ENCODE measurements around the gene SNX13. TPM values are rescaled to one million over a fixed set of nuclear protein-coding genes. Genes with fewer than 3 reads are reported as not detected.
A peak's percentile ranks its signal among the peaks of the same experiment; 100 is the strongest.
"Not testable (repeated sequence)": the region's sequence is repeated elsewhere in the genome, so short reads cannot be mapped to it uniquely, and the experiment has no call there.

SNX13 gene
- total RNA-seq, 1 donor from 2014 or later = 62.6 TPM

DNA sequence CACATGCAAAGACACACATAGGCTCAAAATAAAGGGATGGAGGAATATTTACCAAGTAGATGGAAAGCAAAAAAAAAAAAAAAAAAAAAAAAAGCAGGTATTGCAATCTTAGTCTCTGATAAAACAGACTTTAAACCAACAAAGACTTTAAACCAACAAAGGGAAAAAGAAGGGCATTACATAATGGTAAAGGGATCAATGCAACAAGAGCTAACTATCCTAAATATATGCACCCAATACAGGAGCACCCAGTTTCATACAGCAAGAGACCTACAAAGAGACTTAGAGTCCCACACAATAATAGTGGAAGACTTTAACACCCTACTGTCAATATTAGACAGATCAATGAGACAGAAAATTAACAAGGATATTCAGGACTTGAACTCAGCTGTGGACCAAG, 131.1 kb downstream of the SNX13 start:
- ATAC-seq; DNase-seq; intact Hi-C loops (cut with micrococcal nuclease): not testable (repeated sequence)

DNA sequence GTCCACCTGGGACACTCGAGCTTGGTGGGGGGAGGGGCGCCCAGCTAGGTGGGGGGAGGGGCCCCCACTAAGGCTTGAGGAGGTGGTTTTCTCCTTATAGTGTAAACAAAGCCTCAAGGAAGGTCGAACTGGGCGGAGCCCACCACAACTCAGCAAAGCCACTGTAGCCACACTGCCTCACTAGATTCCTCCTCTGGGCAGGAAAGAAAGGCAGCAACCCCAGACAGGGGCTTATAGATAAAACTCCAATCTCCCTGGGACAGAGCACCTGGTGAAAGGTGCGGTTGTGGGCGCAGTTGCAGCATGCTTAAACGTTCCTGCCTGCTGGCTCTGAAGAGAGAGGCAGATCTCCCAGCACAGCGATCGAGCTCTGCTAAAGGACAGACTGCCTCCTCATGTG, 133.1 kb downstream of the SNX13 start:
- intact Hi-C loops (cut with micrococcal nuclease) = no loop called here
- no peak for DNase-seq

GRCh38 chr7:17806631-17807030, 133.7 kb downstream of the SNX13 start:
- ATAC-seq = no peak
- intact Hi-C loops (cut with micrococcal nuclease) = no loop called here
- DNase-seq = no peak

More for the DNA sequence above, 133.1 kb downstream of the SNX13 start:
- ATAC-seq = no peak

DNA sequence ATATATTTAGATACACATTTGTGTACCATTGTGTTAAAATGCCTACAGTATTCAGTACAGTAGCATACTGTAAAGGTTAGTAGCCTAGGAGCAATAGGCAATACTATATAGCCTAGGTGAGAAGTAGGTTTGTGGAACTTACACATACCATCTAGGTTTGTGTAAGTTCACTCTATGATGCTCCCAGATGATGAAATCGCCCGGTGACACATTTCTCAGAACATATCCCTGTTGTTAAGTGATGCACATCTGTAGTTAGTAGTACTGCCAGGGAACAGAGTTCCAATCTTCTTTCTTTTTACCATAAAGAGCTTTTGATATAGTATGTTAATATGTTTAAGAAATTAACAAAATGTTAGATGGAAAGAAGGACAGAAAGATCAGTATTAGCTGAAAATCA, 138.2 kb downstream of the SNX13 start:
- DNase-seq = no peak

DNA sequence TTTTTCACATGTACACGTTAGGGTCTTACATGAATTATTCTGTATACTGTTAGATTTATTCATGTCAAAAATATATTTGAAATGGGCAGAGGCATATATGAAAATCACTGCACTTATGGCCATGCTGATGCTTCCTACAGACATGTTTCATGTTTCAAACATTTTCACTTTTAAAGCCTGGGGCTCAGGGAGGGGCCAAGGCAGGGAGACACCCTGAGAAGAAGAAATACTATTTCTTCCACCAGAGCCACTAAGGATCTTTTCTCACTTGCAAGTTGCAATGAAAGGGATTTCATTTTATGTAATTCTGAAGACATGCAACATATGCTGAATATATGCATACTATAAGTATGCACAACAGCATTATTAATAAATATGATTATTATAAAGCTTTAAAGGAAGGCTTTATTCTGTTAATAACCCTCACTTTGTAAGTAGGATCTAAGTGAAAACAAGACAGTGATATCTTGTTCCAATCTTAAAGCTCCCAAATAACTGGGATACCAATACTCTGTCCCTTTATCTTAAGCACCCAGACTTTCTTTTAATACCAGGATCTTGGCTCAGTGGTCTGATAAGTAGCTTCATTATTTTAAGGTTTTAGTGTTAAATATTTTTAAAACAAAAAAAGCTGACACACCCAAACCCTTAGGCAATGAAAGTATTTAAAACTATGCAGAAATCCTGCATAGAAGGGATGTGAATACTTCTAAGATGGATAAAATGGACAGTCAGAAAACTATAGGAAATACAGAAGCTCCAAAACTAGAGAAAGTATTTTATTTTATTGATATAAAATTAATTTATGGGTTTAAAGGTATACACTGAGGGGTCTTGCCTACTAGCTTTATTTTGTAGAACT, 148.0 kb downstream of the SNX13 start:
- intact Hi-C loops (cut with micrococcal nuclease) = no loop called here
- ATAC-seq (no peak), DNase-seq (no peak)

More for the DNA sequence above, 138.2 kb downstream of the SNX13 start:
- intact Hi-C loops (cut with micrococcal nuclease) = no loop called here
- no peak for ATAC-seq

DNA sequence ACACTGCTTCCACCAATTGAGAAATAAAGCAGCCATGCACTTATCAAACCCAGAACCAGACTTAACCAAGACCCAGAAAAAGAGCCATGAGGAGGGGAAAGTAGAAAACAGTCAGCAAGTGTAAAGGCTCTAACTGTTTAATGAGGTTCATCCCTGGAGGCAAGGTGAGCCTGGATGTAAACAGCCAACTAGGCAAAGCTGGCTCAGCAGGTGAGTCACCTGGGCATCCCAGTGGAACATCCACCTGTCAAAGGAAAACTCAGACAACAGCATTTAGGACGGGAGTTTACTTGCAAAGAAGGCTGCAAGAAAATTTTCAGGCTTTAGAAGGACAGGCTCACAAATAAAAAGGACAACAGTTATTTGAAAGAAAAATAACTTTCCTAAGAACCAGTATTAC, 153.0 kb downstream of the SNX13 start:
- DNase-seq = no peak
- intact Hi-C loops (cut with micrococcal nuclease) = no loop called here
- ATAC-seq = no peak

- intact Hi-C loops (cut with micrococcal nuclease) = no loop called here
Measured at GRCh38 chr7:17786314-17786852, 153.9 kb downstream of the SNX13 start.

DNA sequence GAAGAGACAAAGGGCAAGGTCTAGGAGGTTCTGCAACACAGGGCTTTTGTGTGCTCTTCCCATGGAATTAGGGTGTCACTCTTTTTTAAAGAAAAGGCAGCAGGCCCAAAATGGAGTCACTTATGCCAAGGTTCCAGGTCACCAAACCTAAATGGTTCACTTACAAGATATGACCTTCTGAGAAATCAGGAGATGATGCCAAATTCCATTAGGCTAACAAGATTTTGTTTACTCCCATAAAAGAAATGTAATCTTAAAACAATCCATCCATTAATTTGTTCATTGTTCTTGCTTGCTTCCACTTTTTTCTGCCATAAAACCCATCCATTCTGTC, 158.1 kb downstream of the SNX13 start:
- intact Hi-C loops (cut with micrococcal nuclease) = no loop called here
- DNase-seq (no peak), ATAC-seq (no peak)

More at GRCh38 chr7:17786314-17786852, 153.9 kb downstream of the SNX13 start:
- no peak for DNase-seq
- no peak for ATAC-seq

- ATAC-seq = no peak
- intact Hi-C loops (cut with micrococcal nuclease) = no loop called here
- no peak for DNase-seq
Measured at GRCh38 chr7:17781491-17782215, 158.6 kb downstream of the SNX13 start.

- ATAC-seq = no peak
- DNase-seq = no peak
- intact Hi-C loops (cut with micrococcal nuclease) = no loop called here
Measured at GRCh38 chr7:17779381-17779780, 160.9 kb downstream of the SNX13 start.

- no peak for ATAC-seq
- intact Hi-C loops (cut with micrococcal nuclease) = no loop called here
Measured at GRCh38 chr7:17774716-17775288, 165.5 kb downstream of the SNX13 start.

GRCh38 chr7:17774248-17774647, 166.0 kb downstream of the SNX13 start:
- intact Hi-C loops (cut with micrococcal nuclease) = no loop called here

More at GRCh38 chr7:17774716-17775288, 165.5 kb downstream of the SNX13 start:
- DNase-seq = no peak

GRCh38 chr7:17773289-17773626, 167.0 kb downstream of the SNX13 start:
- DNase-seq (no peak), ATAC-seq (peak; percentile 64)
- intact Hi-C loops (cut with micrococcal nuclease) = no loop called here

More at GRCh38 chr7:17774248-17774647, 166.0 kb downstream of the SNX13 start:
- ATAC-seq (peak; percentile 73), DNase-seq (no peak)

DNA sequence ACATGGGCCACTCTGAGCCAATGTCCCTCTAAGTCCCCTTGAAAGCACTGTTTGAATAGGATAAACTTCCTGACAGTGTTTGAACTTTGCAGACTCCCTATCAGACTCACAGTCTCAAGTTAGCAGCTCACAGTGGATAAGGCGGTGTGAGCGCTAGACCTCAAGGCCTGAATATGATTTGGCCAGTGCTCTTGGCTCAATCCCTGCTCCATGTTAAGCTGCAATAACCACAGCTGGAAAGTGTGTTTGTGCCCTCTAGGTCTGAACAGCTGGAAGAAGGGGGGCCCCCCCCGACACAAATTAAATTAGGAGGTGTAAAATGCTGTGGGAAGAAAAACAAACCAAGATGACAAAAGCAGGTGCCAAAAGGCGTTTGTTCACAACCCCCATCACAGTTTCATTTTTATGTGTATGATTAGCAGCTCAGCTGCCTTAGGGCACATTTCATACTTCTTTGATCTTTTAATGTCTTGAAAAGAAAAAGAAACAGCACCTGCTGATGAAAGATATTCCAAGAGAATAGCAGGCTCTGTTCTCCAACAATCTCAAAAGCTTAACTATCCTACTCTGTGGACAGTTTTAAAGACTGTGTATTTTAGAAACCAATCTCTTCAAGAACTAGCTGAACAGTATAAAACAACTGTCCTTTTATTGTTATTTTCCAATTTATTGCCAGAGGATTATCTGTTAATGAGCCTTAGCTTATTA, 167.6 kb downstream of the SNX13 start:
- ATAC-seq = peak; percentile 83
- intact Hi-C loops (cut with micrococcal nuclease) = no loop called here
- DNase-seq = no peak

DNA sequence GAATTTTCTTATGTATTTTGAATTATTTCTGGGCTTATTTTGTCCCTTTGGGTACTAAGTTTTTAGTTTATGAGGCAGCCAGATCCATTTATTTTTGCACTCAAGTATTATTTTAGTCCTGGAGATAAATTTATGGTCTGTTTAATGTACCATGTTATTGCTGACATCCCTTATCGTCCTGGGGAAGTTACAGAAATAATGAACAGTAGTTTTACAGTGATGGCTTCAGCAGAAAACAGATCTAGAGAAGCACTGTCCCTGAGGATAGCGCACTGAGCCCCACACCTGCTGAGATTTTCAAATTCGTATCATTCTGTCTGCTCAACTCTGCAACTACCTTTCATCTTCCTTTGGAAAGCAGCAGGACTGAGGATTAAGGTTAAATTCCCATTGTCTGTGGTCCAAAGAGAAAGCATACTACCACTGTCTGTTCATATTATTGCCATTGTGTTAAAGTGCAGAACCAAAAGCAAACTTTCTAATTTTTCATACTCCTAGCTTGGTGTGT, 168.3 kb downstream of the SNX13 start:
- ATAC-seq (peak; percentile 50), DNase-seq (no peak)
- intact Hi-C loops (cut with micrococcal nuclease) = no loop called here

DNA sequence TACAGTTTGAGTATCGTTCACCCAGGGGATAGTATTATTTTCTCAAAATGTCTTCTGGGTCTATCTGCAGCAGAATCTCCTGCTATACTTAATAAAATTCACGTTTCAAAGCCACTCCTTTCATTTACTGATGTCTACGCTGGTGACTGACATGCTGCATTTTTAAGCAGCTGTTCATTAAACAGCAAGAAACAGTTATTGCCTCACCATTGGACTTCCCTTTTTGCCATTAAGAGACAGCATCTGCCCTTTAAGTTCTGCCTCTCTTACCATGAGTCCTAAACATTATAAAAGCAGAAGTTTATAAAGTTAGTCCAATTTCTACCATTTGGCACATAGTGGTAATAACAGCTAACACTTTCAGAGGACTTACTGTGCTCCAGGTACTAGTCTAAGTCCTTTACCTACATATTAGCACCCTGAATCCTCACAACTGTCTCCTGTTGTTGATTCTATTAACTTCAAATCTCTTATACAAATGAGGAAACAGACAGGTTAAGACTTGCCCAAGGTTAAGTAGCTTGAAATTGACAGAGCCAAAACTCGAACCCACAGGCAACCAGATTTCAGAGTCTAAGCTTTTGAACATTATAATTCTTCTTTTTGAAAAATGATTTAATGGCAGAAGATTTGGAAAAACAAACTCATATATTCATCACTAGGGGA, 169.5 kb downstream of the SNX13 start:
- no peak for ATAC-seq

DNA sequence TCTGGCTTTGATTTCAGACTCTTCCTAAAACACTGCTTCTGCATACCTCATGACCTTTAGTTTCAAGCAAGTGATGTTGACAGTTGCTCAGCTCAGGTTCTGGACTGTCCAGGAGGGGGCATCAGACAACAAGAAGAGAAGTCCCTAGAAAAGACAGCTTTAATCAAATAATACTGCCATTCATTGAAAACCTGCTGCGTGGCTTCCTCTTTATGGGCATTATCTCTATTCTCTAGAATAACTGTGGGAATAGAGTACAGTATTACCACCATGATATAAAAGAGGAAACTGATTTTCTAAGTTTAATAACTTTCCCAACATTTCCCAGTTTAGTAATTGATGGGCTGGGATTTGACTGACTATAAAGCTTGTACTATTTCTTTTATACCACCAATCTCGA, 170.4 kb downstream of the SNX13 start:
- intact Hi-C loops (cut with micrococcal nuclease) = no loop called here
- no peak for DNase-seq
- peak; percentile 51 for ATAC-seq

More for the DNA sequence above, 169.5 kb downstream of the SNX13 start:
- DNase-seq = no peak
- intact Hi-C loops (cut with micrococcal nuclease) = no loop called here

- intact Hi-C loops (cut with micrococcal nuclease) = no loop called here
- ATAC-seq (no peak), DNase-seq (no peak)
Measured at GRCh38 chr7:17758008-17758407, 182.3 kb downstream of the SNX13 start.
